Measurements from ENCODE around the gene LGI1. TPM values are rescaled to one million over a fixed set of nuclear protein-coding genes. Genes with fewer than 3 reads are reported as not detected.
A peak's percentile ranks its signal among the peaks of the same experiment; 100 is the strongest.

LGI1 gene
- total and polyA plus RNA-seq, 2 donors from 2014 or later: not detected

GRCh38 chr10:93754761-93755160 is 3.0 kb upstream of the LGI1 start:
- intact Hi-C loops (cut with DNase I): no loop called here
- Histone ChIP-seq H3K9ac (ENCODE audit: low read length in 3 of 3) (no peak overlapping the region), H3K9me3 (ENCODE audit: control insufficient read depth in 2 of 3, insufficient read depth in 1 of 3, low read length in 3 of 3) (no peaks in the 10 kb centered on the region), H3K4me1 (ENCODE audit: control insufficient read depth in 2 of 3, insufficient read depth in 2 of 3, low read depth in 1 of 3, low read length in 3 of 3) (no peaks in the 10 kb centered on the region), H3K27me3 (ENCODE audit: control insufficient read depth, insufficient read depth, low read length) (no peaks in the 10 kb centered on the region), H3K36me3 (ENCODE audit: control insufficient read depth in 2 of 3, insufficient read depth in 3 of 3, low read length in 3 of 3) (no peaks in the 10 kb centered on the region), H3K27ac (ENCODE audit: low read depth in 2 of 2, low read length in 2 of 2) (no peak overlapping the region), H3K4me3 (ENCODE audit: low read length in 3 of 3) (no peak overlapping the region)
- TF ChIP-seq, protein P1, sequence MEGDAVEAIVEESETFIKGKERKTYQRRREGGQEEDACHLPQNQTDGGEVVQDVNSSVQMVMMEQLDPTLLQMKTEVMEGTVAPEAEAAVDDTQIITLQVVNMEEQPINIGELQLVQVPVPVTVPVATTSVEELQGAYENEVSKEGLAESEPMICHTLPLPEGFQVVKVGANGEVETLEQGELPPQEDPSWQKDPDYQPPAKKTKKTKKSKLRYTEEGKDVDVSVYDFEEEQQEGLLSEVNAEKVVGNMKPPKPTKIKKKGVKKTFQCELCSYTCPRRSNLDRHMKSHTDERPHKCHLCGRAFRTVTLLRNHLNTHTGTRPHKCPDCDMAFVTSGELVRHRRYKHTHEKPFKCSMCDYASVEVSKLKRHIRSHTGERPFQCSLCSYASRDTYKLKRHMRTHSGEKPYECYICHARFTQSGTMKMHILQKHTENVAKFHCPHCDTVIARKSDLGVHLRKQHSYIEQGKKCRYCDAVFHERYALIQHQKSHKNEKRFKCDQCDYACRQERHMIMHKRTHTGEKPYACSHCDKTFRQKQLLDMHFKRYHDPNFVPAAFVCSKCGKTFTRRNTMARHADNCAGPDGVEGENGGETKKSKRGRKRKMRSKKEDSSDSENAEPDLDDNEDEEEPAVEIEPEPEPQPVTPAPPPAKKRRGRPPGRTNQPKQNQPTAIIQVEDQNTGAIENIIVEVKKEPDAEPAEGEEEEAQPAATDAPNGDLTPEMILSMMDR (IDR thresholded peaks at IDR 0.05; ENCODE audit: borderline replicate concordance, extremely low read depth, insufficient read depth): no peak
- DNase-seq: no peak
- FAIRE-seq: no peak

- H3K36me3 ChIP-seq (ENCODE audit: control insufficient read depth in 2 of 3, insufficient read depth in 3 of 3, low read length in 3 of 3): no peaks in the 10 kb centered on the region
- H3K4me3 ChIP-seq (ENCODE audit: low read length in 3 of 3): no peak overlapping the region
- no peaks in the 10 kb centered on the region for H3K27me3 ChIP-seq (ENCODE audit: control insufficient read depth, insufficient read depth, low read length)
- intact Hi-C loops (cut with DNase I): no loop called here
- FAIRE-seq: no peak
- TF ChIP-seq, protein P1 (IDR thresholded peaks at IDR 0.05; ENCODE audit: borderline replicate concordance, extremely low read depth, insufficient read depth): no peak
- H3K9ac ChIP-seq (ENCODE audit: low read length in 3 of 3): no peak overlapping the region
- no peaks in the 10 kb centered on the region for H3K9me3 ChIP-seq (ENCODE audit: control insufficient read depth in 2 of 3, insufficient read depth in 1 of 3, low read length in 3 of 3)
- H3K27ac ChIP-seq (ENCODE audit: low read depth in 2 of 2, low read length in 2 of 2): no peak overlapping the region
- DNase-seq: peak in 3 of 5 donors; percentile 33 to 75 (median 66)
- no peaks in the 10 kb centered on the region for H3K4me1 ChIP-seq (ENCODE audit: control insufficient read depth in 2 of 3, insufficient read depth in 2 of 3, low read depth in 1 of 3, low read length in 3 of 3)
These were observed 2.2 kb upstream of the LGI1 start for GRCh38 chr10:93755443-93756116.

DNA sequence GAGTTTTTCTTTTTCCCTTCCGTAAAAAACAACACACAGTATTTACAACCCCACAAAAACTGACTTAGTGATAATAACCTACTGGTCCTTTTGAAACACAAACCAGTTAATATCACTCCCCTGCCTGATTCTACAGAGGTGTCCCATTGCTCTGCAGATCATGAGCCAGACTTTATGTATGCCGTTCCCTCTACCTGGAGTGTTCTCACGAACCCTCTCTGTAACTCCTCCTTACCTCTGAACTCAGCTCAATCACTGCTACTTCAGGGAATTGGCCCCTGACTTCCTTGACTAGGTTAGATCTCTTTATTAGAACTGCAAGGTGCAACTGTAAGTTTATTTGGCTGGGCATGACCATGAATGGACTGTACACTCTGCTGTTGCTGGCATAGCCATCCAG is 1.6 kb upstream of the LGI1 start:
- Histone ChIP-seq H3K27ac (ENCODE audit: low read depth in 2 of 2, low read length in 2 of 2) (no peak overlapping the region), H3K4me1 (ENCODE audit: control insufficient read depth in 2 of 3, insufficient read depth in 2 of 3, low read depth in 1 of 3, low read length in 3 of 3) (no peaks in the 10 kb centered on the region), H3K9me3 (ENCODE audit: control insufficient read depth in 2 of 3, insufficient read depth in 1 of 3, low read length in 3 of 3) (no peaks in the 10 kb centered on the region), H3K27me3 (ENCODE audit: control insufficient read depth, insufficient read depth, low read length) (no peaks in the 10 kb centered on the region), H3K9ac (ENCODE audit: low read length in 3 of 3) (no peak overlapping the region), H3K4me3 (ENCODE audit: low read length in 3 of 3) (no peak overlapping the region), H3K36me3 (ENCODE audit: control insufficient read depth in 2 of 3, insufficient read depth in 3 of 3, low read length in 3 of 3) (no peaks in the 10 kb centered on the region)
- FAIRE-seq: no peak
- no peak for DNase-seq
- intact Hi-C loops (cut with DNase I): no loop called here
- TF ChIP-seq, protein P1 (IDR thresholded peaks at IDR 0.05; ENCODE audit: borderline replicate concordance, extremely low read depth, insufficient read depth): no peak

- no peak for FAIRE-seq
- H3K27me3 ChIP-seq (ENCODE audit: control insufficient read depth, insufficient read depth, low read length): no peaks in the 10 kb centered on the region
- no peak overlapping the region for H3K9ac ChIP-seq (ENCODE audit: low read length in 3 of 3)
- peak in 3 of 5 donors; percentile 49 to 70 (median 58) for DNase-seq
- no peaks in the 10 kb centered on the region for H3K9me3 ChIP-seq (ENCODE audit: control insufficient read depth in 2 of 3, insufficient read depth in 1 of 3, low read length in 3 of 3)
- H3K4me3 ChIP-seq (ENCODE audit: low read length in 3 of 3): no peak overlapping the region
- TF ChIP-seq, protein P1 (IDR thresholded peaks at IDR 0.05; ENCODE audit: borderline replicate concordance, extremely low read depth, insufficient read depth): no peak
- intact Hi-C loops (cut with DNase I): no loop called here
- H3K27ac ChIP-seq (ENCODE audit: low read depth in 2 of 2, low read length in 2 of 2): no peak overlapping the region
- no peaks in the 10 kb centered on the region for H3K4me1 ChIP-seq (ENCODE audit: control insufficient read depth in 2 of 3, insufficient read depth in 2 of 3, low read depth in 1 of 3, low read length in 3 of 3)
- H3K36me3 ChIP-seq (ENCODE audit: control insufficient read depth in 2 of 3, insufficient read depth in 3 of 3, low read length in 3 of 3): no peaks in the 10 kb centered on the region
These were observed 600 bp upstream of the LGI1 start for GRCh38 chr10:93757136-93757535.
